ENCODE data around the gene NCOA5.

NCOA5 gene

GRCh38 chr20:46089417-46090388 lies at the start of gene NCOA5:
Gene NCOA5 (minus strand): TSS chr20:46089962. CDS start chr20:46079424, 10,538 bp downstream.
- peak; percentile 98 for DNase-seq (ENCODE audit: low spot score)

DNA sequence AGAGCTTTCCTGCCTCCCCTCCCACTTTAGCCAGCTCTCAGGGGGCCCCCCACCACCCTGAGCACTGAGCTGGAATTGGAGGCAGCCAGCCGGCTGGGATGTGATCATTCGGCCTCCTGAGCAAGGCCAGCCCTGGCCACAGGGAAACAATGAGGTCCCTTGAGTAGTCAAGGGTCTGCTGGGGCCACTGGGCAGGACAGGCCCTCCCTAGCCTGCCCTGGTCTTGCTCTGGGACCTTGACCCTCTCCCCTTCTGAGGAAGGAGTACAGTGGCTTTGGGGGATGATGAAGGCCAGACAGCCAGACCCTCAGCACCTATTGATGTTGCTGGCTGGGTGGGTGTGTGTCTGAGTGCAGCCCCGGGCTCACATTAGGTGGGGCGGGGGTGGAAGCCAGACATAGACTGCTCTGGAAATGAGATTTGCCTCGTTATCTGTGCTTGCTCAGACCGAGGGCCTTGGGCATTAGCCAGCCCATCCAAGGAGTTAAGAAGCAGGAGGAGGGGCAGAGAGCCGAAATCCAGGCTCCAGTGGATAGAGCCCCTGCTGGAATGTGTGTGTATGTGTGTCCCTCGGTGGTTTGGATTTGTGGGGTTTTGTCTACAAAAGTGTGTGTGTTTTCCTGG lies 49.6 kb upstream of the NCOA5 start:
- DNase-seq (ENCODE audit: low spot score) = no peak

- no peak for DNase-seq (ENCODE audit: low spot score)
Observed at GRCh38 chr20:46137816-46138215, 48.1 kb upstream of the NCOA5 start.

GRCh38 chr20:46135856-46136633 lies 46.3 kb upstream of the NCOA5 start:
- DNase-seq (ENCODE audit: low spot score) = no peak

- DNase-seq (ENCODE audit: low spot score) = no peak
Observed at GRCh38 chr20:46134716-46135115, 45.0 kb upstream of the NCOA5 start.

- DNase-seq (ENCODE audit: low spot score) = no peak
Observed at GRCh38 chr20:46133886-46134654, 44.3 kb upstream of the NCOA5 start.

DNA sequence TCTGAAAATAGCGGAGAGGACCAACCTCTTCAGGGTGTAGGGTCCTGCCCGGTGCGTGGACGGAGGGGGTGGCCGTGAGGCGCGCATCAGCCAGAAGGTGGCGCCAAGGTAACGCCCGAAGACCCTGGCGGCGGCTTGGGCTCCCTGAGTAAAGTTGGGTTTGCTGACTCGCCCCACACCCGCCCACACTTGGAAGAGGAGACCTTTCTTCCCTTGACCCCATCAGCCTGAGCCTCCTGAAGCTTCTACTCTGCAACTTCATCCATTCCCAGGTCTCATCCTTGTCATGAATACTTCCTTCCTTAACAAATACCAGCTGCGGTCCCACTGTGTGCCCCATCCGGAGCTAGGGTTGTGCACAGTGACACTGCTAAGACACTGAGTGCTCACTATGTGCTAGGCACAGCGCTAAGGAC lies 43.0 kb upstream of the NCOA5 start:
- DNase-seq (ENCODE audit: low spot score) = peak; percentile 80

GRCh38 chr20:46131396-46131795 lies 41.6 kb upstream of the NCOA5 start:
- DNase-seq (ENCODE audit: low spot score) = no peak

DNA sequence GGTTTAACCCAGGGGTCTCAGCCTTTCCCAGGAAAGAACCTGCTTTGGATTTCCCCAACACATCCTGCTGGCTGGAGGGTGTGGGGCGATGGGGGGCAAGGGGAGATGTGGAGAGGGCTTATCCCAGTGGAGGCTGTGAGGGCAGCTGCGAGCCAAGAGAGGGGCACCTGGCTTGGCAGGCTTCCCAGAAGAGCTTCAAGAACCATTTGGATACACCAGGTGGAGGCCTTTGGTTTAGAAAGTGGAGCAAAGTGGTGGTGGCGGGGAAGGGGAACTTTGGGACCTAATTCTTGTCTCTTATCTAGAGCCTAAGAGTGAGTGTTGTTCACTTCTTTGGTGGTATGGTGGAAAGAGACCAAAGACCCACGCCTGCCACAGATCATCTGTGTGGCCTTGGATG lies 40.8 kb upstream of the NCOA5 start:
- DNase-seq (ENCODE audit: low spot score) = no peak

DNA sequence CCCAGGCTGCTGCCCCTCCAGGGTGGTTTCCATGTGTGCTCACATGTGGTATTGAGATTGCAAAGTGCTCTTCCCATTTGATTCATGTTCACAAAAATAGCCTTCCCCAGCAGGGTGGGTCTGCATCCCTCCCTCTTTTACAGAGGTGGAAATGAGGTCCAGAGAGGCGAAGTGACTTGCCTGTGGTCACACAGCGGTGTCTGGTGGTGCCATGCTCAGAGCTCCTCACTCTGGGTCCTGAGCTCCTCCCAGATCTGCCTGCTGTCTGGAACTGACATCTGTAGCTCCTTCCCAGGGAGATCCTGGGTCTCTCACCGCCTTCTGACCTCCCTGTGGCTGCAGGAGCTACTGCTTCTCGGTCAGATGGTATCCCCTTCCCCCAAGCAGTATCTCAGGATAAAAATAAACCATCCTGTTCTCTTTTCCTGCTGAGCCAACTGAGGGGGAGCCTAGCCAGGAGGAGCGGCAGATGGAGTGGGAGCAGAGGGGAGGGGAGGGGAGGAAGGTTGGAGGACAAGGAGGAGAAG lies 40.3 kb upstream of the NCOA5 start:
- no peak for DNase-seq (ENCODE audit: low spot score)

DNA sequence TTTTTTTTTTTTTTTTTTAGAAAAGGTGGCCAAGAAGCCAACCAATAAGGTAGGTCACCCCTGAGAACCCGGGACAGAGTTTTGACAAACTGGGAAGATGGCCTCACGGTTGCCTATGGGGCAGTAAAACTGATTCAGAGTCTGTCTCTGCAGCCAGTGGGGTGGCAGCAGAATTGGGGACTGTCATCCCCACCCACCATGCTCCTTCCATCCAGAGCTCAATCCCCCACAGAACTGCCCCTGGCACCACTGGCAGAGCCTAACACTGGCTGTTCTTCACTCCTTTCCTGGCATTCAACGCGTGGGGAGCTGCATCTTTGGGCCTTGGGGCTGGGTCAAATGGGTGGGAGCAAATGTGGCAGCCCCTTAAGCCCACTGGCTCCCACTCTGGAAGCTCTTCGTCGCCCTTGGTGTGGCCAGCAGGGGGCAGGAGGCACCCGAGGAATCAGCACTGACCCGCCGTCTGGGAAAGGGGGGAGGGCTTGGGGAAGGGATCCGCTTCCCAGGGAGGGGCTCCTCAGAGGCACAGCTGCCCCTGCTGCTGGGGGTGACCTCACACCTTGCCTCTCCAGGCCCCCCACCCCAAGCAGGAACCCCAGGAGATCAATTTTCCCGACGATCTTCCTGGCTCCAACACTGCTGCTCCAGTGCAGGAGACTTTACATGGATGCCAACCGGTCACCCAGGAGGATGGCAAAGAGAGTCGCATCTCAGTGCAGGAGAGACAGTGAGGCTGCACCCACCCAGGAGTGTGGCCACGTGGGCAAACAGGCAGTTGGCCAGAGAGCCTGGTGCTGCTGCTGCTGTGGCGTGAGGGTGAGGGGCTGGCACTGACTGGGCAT lies 38.8 kb upstream of the NCOA5 start:
- peak; percentile 55 for DNase-seq (ENCODE audit: low spot score)

DNA sequence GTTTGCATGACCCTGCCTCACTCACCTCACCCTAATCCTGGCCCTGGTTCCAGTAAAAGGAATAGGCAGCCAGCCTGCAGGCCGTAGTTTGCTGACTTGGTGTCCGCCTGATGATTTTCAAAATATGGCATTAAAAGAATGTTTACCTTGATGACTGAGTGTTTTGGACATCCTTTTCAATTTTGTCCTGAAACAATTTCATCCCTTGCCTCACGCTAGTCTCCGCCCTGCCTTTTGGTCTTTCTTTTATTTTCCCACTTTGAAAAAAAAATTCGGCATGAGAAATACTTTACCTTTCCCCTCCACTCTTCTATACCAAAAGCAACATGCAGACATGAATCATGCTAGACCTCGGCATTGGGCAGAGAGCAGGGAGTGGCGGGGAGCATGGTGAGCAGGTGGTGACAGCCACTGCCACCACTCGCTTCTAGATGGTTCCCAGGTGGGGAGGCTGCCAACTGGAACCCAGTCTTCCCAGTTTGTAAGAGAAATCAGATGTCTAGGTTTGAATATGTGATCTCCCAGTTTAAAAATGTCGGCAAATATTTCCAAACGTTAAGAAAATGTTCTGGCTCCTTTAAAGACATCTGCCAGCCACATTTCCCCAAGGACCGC lies 37.7 kb upstream of the NCOA5 start:
- DNase-seq (ENCODE audit: low spot score) = no peak

- no peak for DNase-seq (ENCODE audit: low spot score)
Observed at GRCh38 chr20:46126440-46127056, 36.8 kb upstream of the NCOA5 start.

DNA sequence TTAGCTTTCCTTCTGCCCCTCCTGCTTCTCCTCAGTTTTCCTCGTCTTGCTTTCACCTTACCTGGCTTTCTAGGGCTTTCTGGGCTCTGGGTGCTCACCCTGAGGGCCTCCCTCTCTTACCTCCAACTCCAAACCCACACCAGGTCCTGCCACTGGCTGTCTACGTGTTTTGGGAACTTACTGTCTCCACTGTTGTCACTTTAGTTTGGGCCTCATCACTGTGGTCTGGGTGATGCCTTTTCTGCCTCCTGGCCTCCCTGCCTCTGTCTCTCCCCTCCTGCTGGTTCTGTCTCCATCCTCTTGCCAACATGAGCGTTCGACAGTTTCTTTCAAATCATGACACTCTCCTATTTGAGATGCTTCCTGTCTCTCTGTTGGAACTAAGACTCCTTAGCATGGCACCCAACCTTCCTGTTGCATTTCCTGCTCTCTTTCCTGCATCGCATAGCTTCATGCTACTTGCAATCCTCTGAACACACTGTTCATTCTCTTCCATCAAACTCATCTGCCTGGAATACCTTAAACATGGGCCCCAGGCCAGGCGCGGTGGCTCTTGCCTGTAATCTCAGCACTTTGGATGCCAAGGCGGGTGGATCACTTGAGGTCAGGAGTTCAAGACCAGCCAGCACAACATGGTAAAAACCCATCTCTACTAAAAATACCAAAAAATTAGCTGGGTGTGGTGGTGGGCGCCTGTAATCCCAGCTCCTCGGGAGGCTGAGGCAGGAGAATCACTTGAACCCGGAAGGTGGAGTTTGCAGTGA lies 33.9 kb upstream of the NCOA5 start:
- DNase-seq (ENCODE audit: low spot score) = no peak

GRCh38 chr20:46122516-46123481 lies 33.0 kb upstream of the NCOA5 start:
- no peak for DNase-seq (ENCODE audit: low spot score)

DNA sequence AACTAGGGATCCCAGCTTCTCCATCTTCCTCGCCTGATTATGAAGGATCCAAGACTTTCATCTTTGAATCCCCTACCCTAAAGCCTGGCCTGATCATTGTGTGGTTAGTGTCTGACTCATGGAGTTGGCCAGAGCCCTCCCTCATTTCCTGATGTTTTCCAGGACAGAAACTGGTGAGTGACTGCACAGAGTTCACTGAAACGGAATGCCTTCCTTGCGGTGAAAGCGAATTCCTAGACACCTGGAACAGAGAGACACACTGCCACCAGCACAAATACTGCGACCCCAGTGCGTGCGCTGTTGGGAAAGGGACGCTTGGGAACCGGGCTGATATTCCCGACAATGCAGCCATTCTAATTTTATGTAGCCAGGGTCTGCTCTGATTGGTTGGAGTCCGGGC lies 32.3 kb upstream of the NCOA5 start:
- DNase-seq (ENCODE audit: low spot score) = no peak

GRCh38 chr20:46121184-46121930 lies 31.6 kb upstream of the NCOA5 start:
- no peak for DNase-seq (ENCODE audit: low spot score)
